GM18502 (cell line): ENCODE data around the gene RNF214.
"Not testable (repeated sequence)": the region's sequence is repeated elsewhere in the genome, so short reads cannot be mapped to it uniquely, and the experiment has no call there.

ENCODE experiments used
- ATAC-seq: cut with Tn5 transposase; IDR thresholded peaks from one replicate; pipeline ENCODE4 v1.9.1; 2021; ENCODE audit warnings: mild to moderate bottlenecking; ENCODE audit not compliant: unreplicated experiment, poor library complexity

The RNF214 gene

GRCh38 chr11:117303646-117304315 lies 71.3 kb downstream of the RNF214 start:
- no peak for ATAC-seq

GRCh38 chr11:117305145-117305544 lies 72.7 kb downstream of the RNF214 start:
- no peak for ATAC-seq

GRCh38 chr11:117309310-117309709 lies 76.8 kb downstream of the RNF214 start:
- ATAC-seq = no peak

GRCh38 chr11:117313091-117313490 lies 80.6 kb downstream of the RNF214 start:
- no peak for ATAC-seq

GRCh38 chr11:117313828-117314768 lies 81.6 kb downstream of the RNF214 start:
- ATAC-seq = no peak

- no peak for ATAC-seq
Observed at GRCh38 chr11:117314840-117315239, 82.4 kb downstream of the RNF214 start.

GRCh38 chr11:117315285-117316196 lies 83.1 kb downstream of the RNF214 start:
- no peak for ATAC-seq

GRCh38 chr11:117316197-117316961 lies 83.9 kb downstream of the RNF214 start, which contains the start of gene BACE1:
TSS of gene BACE1 (minus strand) at chr11:117316256. CDS start at chr11:117315795, 461 bp downstream.
- no peak for ATAC-seq

GRCh38 chr11:117318738-117319137 lies 86.3 kb downstream of the RNF214 start:
- no peak for ATAC-seq

GRCh38 chr11:117319214-117319840 lies 86.9 kb downstream of the RNF214 start:
- no peak for ATAC-seq

GRCh38 chr11:117327255-117327566 lies 94.7 kb downstream of the RNF214 start:
- ATAC-seq = not testable (repeated sequence)

- peak; percentile 93 for ATAC-seq
Observed at GRCh38 chr11:117327567-117328374, 95.3 kb downstream of the RNF214 start, which contains the start of gene CEP164. TSS of gene CEP164 (plus strand) at chr11:117327854. CDS start at chr11:117338587, 10,733 bp downstream.

- ATAC-seq = peak; percentile 14
Observed at GRCh38 chr11:117328375-117329010, 96.0 kb downstream of the RNF214 start.

- ATAC-seq = no peak
Observed at GRCh38 chr11:117332843-117333242, 100.4 kb downstream of the RNF214 start.

- ATAC-seq = no peak
Observed at GRCh38 chr11:117333917-117334316, 101.4 kb downstream of the RNF214 start.

- no peak for ATAC-seq
Observed at GRCh38 chr11:117334896-117335295, 102.4 kb downstream of the RNF214 start.

- ATAC-seq = no peak
Observed at GRCh38 chr11:117335399-117335798, 102.9 kb downstream of the RNF214 start.
